ENCODE data around the gene NCAPD3. TPM values are rescaled to one million over a fixed set of nuclear protein-coding genes. Genes with fewer than 3 reads are reported as not detected.
A peak's percentile ranks its signal among the peaks of the same experiment; 100 is the strongest.

NCAPD3 gene
- total and polyA plus RNA-seq, 9 of the 15 experiments (the other 6 are each of a cell fraction or from before 2014, with no cell fraction given): 23.6 to 80.6 (median 58.6) TPM

GRCh38 chr11:134238956-134239355 is 15.2 kb upstream of the NCAPD3 start:
- in situ Hi-C loops (cut with MboI): no loop called here

GRCh38 chr11:134237557-134237922 is 13.8 kb upstream of the NCAPD3 start:
- H3K36me3 ChIP-seq (ENCODE audit: control insufficient read depth, insufficient read depth, low read length): peaks cover 59% of the 10 kb centered on the region
- peaks cover 19 to 30% of the 10 kb centered on the region in 2 experiments for H3K4me1 ChIP-seq (replicated peaks in 1 of 2; ENCODE audit: control insufficient read depth in 2 of 2, insufficient read depth in 2 of 2, low read length in 2 of 2)
- H3K9me1 ChIP-seq (ENCODE audit: control insufficient read depth, insufficient read depth, low read length): no peaks in the 10 kb centered on the region
- H3K9me3 ChIP-seq (replicated peaks; ENCODE audit: control insufficient read depth, insufficient read depth, low read depth, low read length): no peaks in the 10 kb centered on the region
- H2AFZ ChIP-seq (ENCODE audit: low read depth, low read length): no peak overlapping the region
- TF ChIP-seq ZNF146 (CRISPR knock-in tag; IDR thresholded peaks at IDR 0.05; ENCODE audit: unreplicated experiment) (no peak), RHOXF2B (CRISPR knock-in tag; conservative IDR thresholded peaks at IDR 0.05) (no peak), USF1 (CRISPR knock-in tag; IDR thresholded peaks at IDR 0.05) (no peak), FOSL1 (tag; conservative IDR thresholded peaks at IDR 0.05) (0 out of 2 replicates have a peak, but pooled peaks have one; percentile 39), ZNF3 (CRISPR knock-in tag; IDR thresholded peaks at IDR 0.05) (no peak), RBM17 (IDR thresholded peaks at IDR 0.05; ENCODE audit: borderline replicate concordance, low read depth, low read length) (no peak), CEBPB (tag; IDR thresholded peaks at IDR 0.05) (no peak), SREBF2 (CRISPR knock-in tag; IDR thresholded peaks at IDR 0.05) (no peak)
- H3K4me3 ChIP-seq: no peak overlapping the region
- no peak overlapping the region for H3K27ac ChIP-seq (ENCODE audit: extremely low read depth, low read depth, low read length)
- ATAC-seq (no peak), DNase-seq (ENCODE audit: extremely low read depth in 1 of 4, low spot score in 3 of 4) (no peak), FAIRE-seq (no peak)
- H3K27me3 ChIP-seq (ENCODE audit: control insufficient read depth in 2 of 2, insufficient read depth in 2 of 2, low read length in 2 of 2): no peaks in the 10 kb centered on the region
- H3K79me2 ChIP-seq (ENCODE audit: control insufficient read depth, insufficient read depth, low read length): peaks cover 30% of the 10 kb centered on the region
- 0 out of 2 replicates have a peak, but pooled peaks cover 4% of the 10 kb centered on the region for H4K20me1 ChIP-seq (replicated peaks; ENCODE audit: control insufficient read depth, insufficient read depth, low read length)
- CTCF ChIA-PET (ENCODE audit: low intra/inter-chr PET ratio): no interaction called here
- POLR2A ChIA-PET: interaction anchor here (0.7 kb wide), 1 partner anchor 13 kb away, joined by 3 read pairs; no protein-coding TSS in a partner anchor
- H3K9ac ChIP-seq (ENCODE audit: insufficient read depth in 1 of 2, low read depth in 2 of 2, low read length in 2 of 2): no peak overlapping the region; a peak in 1 of 4 replicates
- 64% methylated on average over 7 of the region's 11 CpGs for WGBS (ENCODE audit: insufficient coverage, low coverage, missing lambda C conversion rate)
- no peak overlapping the region for H3K4me2 ChIP-seq (ENCODE audit: insufficient read depth, low read length)
- BruUV-seq (replicated peaks): no TSS peak
- intact Hi-C loops (cut with micrococcal nuclease): no loop called here
- in situ Hi-C loops (cut with MboI): no loop called here

More at GRCh38 chr11:134238956-134239355, 15.2 kb upstream of the NCAPD3 start:
- no peak overlapping the region for H3K4me2 ChIP-seq (ENCODE audit: insufficient read depth, low read length)
- intact Hi-C loops (cut with micrococcal nuclease): no loop called here
- H2AFZ ChIP-seq (ENCODE audit: low read depth, low read length): no peak overlapping the region
- ChIA-PET CTCF (ENCODE audit: low intra/inter-chr PET ratio) (no interaction called here), POLR2A (interaction anchor here (1.0 to 1.6 kb wide), 2 partner anchors 15 to 88 kb away, joined by 3 to 4 read pairs; partner anchors contain the start of gene NCAPD3)
- BruUV-seq (replicated peaks): no TSS peak
- H3K9me1 ChIP-seq (ENCODE audit: control insufficient read depth, insufficient read depth, low read length): no peaks in the 10 kb centered on the region
- H3K79me2 ChIP-seq (ENCODE audit: control insufficient read depth, insufficient read depth, low read length): peaks cover 23% of the 10 kb centered on the region
- no peaks in the 10 kb centered on the region for H3K27me3 ChIP-seq (ENCODE audit: control insufficient read depth in 2 of 2, insufficient read depth in 2 of 2, low read length in 2 of 2)
- ATAC-seq (no peak), DNase-seq (ENCODE audit: extremely low read depth in 1 of 4, low spot score in 3 of 4) (no peak), FAIRE-seq (no peak)
- peaks cover 10 to 17% of the 10 kb centered on the region in 2 experiments for H3K4me1 ChIP-seq (replicated peaks in 1 of 2; ENCODE audit: control insufficient read depth in 2 of 2, insufficient read depth in 2 of 2, low read length in 2 of 2)
- H3K4me3 ChIP-seq: no peak overlapping the region
- H3K9me3 ChIP-seq (replicated peaks; ENCODE audit: control insufficient read depth, insufficient read depth, low read depth, low read length): no peaks in the 10 kb centered on the region
- H4K20me1 ChIP-seq (replicated peaks; ENCODE audit: control insufficient read depth, insufficient read depth, low read length): 0 out of 2 replicates have a peak, but pooled peaks cover 4% of the 10 kb centered on the region
- H3K27ac ChIP-seq (ENCODE audit: extremely low read depth, low read depth, low read length): no peak overlapping the region
- WGBS (ENCODE audit: insufficient coverage, low coverage, missing lambda C conversion rate): 94% methylated on average over 5 of the region's 5 CpGs
- peaks cover 72% of the 10 kb centered on the region for H3K36me3 ChIP-seq (ENCODE audit: control insufficient read depth, insufficient read depth, low read length)
- no peak overlapping the region for H3K9ac ChIP-seq (ENCODE audit: insufficient read depth in 1 of 2, low read depth in 2 of 2, low read length in 2 of 2)
- TF ChIP-seq TAF9B (IDR thresholded peaks at IDR 0.05; ENCODE audit: partially characterized antibody) (no peak), NR1H2 (CRISPR knock-in tag; IDR thresholded peaks at IDR 0.05) (no peak), TCF3 (CRISPR knock-in tag; IDR thresholded peaks at IDR 0.05) (no peak), ZNF3 (CRISPR knock-in tag; IDR thresholded peaks at IDR 0.05) (no peak), TCFL5 (CRISPR knock-in tag; conservative IDR thresholded peaks at IDR 0.05) (no peak)
